Glomerular endothelial cell (primary cell): ENCODE measurements around the gene ZSWIM5. TPM values are rescaled to one million over a fixed set of nuclear protein-coding genes. Genes with fewer than 3 reads are reported as not detected.

ENCODE experiments used
- DNase-seq: peaks from one replicate; pipeline ENCODE4 v3.0.0-alpha.2; 2011; ENCODE audit warnings: low read depth, low spot score; ENCODE audit errors: extremely low read depth
- total RNA-seq: library from RNA; depleted of rRNA; stranded (reverse); fragments of >200 nt; gene quantifications from 2 replicates; pipeline ENCODE4 v1.2.3, GENCODE V29; 2015

Gene ZSWIM5
- total RNA-seq, 1 donor from 2014 or later: 0.29 TPM

DNA sequence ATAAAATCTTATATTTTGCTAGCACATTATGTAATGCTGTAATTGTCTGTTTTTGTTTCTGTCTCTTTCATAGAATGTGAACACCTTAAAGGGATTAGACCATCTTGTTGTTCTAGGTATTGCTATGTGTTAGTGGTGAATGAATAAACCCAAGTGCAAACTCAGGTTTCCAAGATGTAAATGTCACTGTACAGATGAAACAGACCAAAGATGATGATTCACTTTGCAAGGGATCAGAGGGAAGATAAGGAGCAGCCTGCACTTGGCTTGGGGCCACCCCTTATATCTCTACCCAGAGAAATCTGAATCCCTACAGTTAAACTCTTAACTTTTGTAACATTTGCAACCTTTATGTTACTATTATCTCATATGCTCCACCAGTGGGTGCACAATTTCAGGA is 168.9 kb downstream of the ZSWIM5 start:
- no peak for DNase-seq

DNA sequence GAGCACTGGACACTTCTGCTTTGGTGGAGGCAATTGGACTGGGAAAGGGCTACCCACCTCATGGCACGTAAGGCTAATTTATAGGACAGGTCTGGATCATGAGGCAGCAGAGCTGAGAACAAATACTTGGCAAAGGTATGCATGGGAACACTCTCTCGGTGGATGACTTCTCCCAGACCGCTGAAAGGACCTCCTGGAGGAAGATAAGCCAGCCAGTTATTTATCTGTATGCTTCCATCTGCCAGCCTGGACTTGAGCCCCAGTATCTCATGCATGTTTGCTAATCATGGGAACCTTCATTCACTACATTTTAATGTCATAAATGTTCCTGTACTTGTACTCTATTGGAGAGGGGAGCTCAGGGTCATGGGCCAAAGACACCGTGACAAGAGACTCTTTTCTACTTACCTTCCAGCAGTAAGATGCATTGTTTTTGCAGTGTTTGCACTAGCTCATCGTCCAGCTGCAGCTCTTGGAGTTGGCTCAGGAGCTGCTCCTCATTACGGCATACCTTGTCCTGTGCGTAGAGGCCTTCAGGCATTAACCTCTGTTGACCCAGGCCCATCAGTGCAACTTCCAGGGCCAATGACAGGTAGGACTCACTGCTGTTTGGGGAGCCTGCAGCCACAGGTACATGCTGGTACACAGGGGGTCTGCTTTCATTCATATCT is 170.6 kb downstream of the ZSWIM5 start:
- no peak for DNase-seq

DNA sequence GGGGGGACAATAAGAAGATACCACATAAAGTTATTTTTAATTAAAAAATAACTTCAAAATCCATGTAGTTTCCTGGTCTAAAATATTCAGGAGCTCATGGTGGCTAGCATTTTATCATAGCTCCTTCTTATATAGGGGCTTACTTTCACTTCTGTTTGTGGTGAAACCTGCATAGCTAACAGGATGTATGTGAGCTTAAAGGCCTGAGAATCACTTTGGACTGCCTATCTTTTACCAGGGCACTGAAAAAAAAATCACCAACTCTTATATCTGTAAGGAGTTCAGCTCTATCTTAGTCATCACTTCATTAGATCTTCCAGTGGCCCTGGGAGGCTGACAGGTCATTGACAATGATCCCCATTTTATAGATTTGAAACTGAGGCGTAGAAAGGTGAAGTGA is 173.0 kb downstream of the ZSWIM5 start:
- no peak for DNase-seq

GRCh38 chr1:45032837-45033236 is 173.6 kb downstream of the ZSWIM5 start:
- DNase-seq: no peak

GRCh38 chr1:45026446-45026845 is 180.0 kb downstream of the ZSWIM5 start:
- DNase-seq: no peak

DNA sequence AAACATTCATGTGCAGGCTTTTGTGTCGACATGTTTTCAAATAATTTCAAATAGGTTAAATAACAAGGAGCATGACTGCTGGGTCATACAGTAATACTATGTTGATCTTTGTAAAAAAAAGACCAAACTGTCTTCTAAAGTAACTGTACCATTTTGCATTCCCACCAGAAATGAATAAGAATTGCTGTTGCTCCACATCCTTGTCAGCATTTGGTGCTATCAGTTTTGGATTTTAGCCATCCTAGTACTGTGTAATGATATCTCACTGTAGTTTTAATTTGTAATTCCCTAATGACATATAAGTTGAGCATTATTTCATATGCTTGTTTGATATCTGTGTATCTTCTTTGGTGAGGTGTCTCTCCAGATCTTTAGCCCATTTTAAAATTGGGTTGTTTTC is 182.7 kb downstream of the ZSWIM5 start:
- no peak for DNase-seq

DNA sequence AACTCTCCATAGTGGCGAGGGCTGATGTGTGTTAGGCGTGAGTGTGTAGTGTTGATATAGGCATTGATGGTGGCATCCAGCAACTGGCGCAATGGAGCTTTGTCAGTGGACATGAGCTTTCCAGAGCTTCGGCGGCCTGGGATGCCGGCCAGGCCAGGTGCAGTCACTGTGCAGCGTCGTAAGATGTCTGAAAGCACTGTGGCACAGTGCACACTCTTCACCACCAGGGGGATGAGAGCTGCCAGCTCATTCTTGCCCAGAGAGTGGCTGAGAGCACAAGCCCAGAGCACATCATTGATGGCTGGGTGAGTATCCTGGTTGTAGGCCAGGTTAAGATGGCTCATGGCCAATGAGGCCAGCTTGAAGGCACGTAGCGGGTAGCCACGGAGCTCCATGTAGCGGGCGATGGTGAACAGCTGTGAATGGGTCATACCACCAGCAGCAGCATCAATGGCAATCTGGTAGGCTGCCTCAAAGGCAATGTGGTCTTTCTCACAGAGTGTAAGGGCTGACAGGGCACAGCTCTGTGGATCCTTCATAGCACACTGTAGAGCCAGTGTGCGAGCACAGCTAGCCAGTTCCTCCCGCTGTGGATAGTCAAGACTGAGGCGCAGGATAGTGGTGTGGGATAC is 187.7 kb downstream of the ZSWIM5 start:
- peak; percentile 31 for DNase-seq

DNA sequence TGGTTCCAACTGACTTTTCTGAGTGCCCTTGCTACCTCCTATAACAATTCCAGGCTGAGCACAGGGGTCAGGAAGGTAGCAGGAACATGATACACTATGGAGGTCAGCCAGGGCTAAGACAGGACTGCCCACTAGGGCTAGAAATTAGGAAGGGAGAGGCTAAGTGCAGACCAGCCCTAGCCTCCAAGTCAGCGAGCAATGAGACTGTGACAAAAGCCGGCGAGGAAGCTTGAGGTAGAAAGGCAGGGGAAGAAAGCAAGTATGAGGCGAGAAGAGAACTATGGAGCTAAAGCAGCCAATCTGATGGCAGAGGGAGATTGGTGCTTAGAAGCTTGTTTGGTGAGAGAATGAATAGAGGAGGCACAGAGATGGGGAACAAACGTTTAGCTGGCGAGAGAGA is 189.6 kb downstream of the ZSWIM5 start:
- DNase-seq: no peak

DNA sequence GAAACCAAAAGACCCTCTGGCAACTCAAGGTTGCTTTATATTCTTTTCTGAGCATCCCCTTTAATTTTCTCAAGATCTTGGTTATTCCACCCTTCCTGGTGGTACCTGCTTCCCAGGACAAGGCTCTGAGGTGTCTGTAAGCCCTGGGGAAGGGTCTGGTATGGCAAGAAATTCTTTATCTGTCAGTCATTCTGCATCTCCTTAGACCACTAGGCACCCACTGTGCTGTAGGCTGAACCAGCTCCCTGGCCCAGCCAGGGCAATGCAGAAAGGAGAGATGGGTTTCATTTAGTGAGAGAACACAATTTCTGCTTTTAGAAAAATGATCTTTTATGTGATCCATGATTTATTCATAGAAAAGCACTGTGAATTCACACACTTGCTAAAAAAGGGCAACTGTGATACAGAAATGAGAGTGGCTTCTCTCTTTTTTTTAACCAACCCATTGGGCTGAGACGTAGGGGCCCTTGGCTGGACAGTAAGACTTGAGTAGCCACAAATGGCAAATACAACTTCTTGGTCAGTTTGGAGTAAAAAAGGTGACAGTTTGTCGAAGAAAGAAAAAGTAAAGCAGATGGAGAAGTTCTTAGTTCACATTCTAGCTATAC is 190.2 kb downstream of the ZSWIM5 start:
- DNase-seq: no peak

DNA sequence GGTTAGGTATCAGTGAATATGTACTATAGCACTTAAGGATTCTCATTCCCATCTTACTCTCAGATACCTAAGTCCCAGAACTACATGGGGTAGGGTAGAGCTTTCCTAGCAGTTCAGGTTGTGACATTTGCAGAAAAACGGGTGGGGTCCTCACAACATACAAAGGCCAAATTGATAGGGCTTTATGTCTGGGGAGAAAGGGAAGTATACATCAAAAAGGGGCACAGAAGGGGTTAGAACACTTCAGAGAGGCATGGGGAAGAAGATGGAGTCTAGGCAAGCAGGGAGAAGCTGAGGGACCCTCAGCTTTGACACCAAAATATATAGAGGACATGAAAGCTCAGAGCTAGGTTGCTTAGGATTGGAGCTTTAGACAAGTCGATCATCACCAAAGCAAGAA is 190.7 kb downstream of the ZSWIM5 start:
- DNase-seq: no peak

DNA sequence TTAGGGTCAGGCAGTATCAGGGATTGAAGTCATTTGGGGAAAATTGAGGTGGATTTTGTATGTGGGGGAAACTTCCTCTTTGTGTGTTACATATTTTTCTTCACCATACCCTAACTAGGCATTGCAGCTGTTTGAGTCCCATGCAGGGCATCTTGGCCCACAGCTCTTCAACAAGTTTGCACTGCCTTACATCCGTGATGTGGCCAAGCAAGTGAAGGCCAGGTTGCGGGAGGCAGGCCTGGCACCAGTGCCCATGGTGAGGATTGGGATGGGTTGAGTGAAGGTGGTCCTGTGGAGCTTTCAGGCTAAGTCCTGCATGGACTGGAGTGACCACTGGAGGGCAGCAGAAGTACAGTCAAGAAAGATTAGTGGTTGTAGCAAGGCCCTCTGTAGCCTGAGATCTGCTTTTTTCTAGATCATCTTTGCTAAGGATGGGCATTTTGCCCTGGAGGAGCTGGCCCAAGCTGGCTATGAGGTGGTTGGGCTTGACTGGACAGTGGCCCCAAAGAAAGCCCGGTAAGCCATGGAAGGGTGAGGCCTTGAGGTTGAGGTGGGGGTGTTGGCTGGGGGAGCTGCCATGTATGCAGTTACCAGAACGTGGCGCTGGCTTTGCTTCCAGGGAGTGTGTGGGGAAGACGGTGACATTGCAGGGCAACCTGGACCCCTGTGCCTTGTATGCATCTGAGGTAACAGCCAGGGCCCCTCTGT is 191.9 kb downstream of the ZSWIM5 start:
- DNase-seq: peak; percentile 63

- no peak for DNase-seq
These were observed 192.7 kb downstream of the ZSWIM5 start for GRCh38 chr1:45013551-45014209.

- peak; percentile 12 for DNase-seq
These were observed 193.6 kb downstream of the ZSWIM5 start for GRCh38 chr1:45012639-45013278.

- DNase-seq: peak; percentile 89
These were observed 194.4 kb downstream of the ZSWIM5 start, which contains the start of gene UROD for GRCh38 chr1:45011837-45012638. Gene UROD, plus strand, starts transcription at chr1:45012254. Its CDS starts 12 bp downstream, at chr1:45012266.

GRCh38 chr1:45010855-45011811 is 195.3 kb downstream of the ZSWIM5 start, which contains the start of gene HECTD3:
Gene HECTD3, minus strand, starts transcription at chr1:45011324. Its CDS starts 67 bp downstream, at chr1:45011257.
- DNase-seq: peak; percentile 20

DNA sequence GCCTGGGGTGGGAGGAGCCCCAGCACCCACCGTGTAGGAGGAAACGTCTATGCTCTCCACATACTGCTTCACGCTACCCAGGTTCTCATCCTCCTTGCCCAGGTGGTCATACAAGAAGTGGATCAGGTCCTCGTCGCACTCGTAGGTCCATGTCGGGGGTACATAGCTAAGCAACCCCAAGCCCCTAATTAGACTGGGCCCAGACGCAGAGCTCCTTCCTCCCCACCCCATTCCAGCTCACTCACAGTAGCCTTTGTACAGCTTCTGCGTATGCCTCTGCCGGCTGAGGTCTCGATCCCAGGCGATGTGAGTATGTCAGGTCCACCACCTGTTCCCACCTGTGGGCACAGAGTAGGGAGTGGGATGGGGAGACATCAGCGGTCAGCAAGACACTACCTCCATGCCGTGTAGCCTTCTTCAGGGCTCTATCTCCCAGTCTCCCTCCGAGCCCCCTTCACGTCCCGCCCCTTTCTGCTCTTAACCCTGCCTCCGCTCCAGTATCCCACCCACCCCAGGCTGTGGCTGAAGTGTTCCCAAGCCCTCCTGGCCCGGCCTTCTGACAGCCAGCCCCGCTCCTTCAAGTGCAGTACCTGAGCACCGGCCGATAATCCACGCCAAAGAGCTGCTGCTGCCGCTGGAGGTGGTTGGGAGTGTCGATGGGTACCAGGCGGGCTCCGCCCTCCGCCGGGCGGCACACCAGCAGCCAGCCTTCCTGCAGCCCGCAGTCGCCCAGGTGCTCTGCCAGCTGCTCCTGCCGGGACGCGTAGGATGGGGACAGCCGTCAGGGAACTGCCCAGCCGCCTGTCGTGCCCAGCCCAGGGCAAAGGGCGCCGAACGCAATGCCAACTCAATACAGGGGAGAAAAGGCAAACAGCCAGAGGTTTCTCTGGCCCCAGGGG is 196.2 kb downstream of the ZSWIM5 start:
- DNase-seq: no peak

DNA sequence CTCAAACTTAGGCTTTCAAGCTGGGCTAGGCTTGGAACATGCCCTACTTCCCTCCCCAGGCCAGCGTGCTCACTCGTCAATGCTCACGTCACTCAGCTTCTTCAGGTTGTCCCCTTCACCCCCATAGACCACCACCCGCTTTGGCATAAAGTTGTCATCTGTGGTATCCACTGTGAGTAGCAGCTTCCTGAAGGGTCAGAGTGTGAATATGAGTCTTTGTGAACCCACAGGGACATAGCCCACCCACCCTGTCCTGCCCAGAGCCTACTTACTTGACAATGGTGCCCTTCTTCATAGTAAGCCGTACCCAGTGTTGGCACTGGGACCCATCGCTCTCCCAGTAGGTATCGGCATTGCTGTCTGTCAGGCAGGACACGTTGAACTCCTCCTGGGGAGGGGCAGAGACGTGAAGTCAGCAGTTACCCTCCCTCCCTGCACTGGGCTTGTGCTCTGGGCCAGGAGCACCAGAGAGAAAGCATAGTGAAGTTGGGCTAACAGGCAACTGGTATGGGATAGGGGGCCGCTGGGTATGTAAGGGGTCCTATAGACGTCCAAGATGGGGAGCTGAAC is 197.0 kb downstream of the ZSWIM5 start:
- DNase-seq: no peak
